MM.1S (cell line): ENCODE measurements around the gene FBXL5.

Source experiments
- EZH2 ChIP-seq: fragments of 300-600 bp; sonication (generic); optimal IDR thresholded peaks from 2 replicates; pipeline ENCODE3; 2017; ENCODE audit warnings: low read depth, mild to moderate bottlenecking, antibody characterized with exemption, low read length, mixed read lengths
- EZH2phosphoT487 ChIP-seq: fragments of 300-600 bp; sonication (generic); IDR thresholded peaks from 2 replicates; pipeline ENCODE4 v1.6.1; 2018; ENCODE audit warnings: antibody characterized with exemption, low read length
- TF ChIP-seq, protein P1 (sequence below): fragments of 300-600 bp; sonication (generic); IDR thresholded peaks from 2 replicates; pipeline ENCODE4 v1.5.1; 2016; ENCODE audit warnings: antibody characterized with exemption, low read length, mixed read lengths

DNA sequence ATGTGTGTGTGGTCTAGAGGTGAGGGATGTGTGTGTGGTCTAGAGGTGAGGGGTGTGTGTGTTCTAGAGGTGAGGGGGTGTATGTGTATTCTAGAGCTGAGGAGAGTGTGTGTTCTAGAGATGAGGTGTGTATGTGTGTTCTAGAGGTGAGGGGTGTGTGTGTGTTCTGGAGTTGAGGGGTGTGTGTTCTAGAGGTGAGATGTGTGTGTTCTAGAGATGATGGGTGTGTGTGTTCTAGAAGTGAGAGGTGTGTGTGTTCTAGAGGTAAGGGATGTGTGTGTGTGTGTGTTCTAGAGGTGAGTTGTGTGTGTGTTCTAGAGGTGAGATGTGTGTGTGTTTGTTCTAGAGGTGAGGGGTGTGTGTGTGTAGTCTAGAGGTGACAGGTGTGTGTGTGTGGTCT, 49.0 kb upstream of the FBXL5 start:
- TF ChIP-seq, protein P1, sequence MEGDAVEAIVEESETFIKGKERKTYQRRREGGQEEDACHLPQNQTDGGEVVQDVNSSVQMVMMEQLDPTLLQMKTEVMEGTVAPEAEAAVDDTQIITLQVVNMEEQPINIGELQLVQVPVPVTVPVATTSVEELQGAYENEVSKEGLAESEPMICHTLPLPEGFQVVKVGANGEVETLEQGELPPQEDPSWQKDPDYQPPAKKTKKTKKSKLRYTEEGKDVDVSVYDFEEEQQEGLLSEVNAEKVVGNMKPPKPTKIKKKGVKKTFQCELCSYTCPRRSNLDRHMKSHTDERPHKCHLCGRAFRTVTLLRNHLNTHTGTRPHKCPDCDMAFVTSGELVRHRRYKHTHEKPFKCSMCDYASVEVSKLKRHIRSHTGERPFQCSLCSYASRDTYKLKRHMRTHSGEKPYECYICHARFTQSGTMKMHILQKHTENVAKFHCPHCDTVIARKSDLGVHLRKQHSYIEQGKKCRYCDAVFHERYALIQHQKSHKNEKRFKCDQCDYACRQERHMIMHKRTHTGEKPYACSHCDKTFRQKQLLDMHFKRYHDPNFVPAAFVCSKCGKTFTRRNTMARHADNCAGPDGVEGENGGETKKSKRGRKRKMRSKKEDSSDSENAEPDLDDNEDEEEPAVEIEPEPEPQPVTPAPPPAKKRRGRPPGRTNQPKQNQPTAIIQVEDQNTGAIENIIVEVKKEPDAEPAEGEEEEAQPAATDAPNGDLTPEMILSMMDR = no peak
- no peak for TF ChIP-seq EZH2
- no peak for TF ChIP-seq EZH2phosphoT487
